Stromal cell of bone marrow (primary cell): ENCODE data around the gene P3R3URF.

Experiments used
- DNase-seq: peaks from one replicate; pipeline ENCODE4 v3.0.0-alpha.2; 2012; ENCODE audit warnings: low read depth

The P3R3URF gene

DNA sequence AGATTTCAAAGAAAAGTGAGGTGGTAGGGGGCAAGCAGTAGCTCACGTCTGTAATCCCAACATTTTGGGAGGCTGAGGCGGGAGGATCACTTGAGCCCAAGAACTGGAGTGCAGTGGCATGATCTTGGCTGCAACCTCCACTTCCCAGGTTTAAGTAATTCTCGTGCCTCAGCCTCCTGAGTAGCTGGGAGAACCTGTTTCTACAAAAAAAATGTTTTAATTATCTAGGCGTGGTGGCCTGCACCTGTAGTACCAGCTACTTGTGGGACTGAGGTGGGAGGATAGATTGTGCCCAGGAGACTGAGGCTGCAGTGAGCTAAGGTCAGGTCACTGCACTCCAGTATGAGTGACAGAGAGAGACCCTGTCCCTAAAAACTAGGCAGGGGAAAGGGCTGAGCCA lies 4.0 kb downstream of the P3R3URF start:
- DNase-seq: no peak

- no peak for DNase-seq
These were observed 4.4 kb downstream of the P3R3URF start for GRCh38 chr1:46171871-46172270.

GRCh38 chr1:46171351-46171750 lies 4.9 kb downstream of the P3R3URF start:
- no peak for DNase-seq

DNA sequence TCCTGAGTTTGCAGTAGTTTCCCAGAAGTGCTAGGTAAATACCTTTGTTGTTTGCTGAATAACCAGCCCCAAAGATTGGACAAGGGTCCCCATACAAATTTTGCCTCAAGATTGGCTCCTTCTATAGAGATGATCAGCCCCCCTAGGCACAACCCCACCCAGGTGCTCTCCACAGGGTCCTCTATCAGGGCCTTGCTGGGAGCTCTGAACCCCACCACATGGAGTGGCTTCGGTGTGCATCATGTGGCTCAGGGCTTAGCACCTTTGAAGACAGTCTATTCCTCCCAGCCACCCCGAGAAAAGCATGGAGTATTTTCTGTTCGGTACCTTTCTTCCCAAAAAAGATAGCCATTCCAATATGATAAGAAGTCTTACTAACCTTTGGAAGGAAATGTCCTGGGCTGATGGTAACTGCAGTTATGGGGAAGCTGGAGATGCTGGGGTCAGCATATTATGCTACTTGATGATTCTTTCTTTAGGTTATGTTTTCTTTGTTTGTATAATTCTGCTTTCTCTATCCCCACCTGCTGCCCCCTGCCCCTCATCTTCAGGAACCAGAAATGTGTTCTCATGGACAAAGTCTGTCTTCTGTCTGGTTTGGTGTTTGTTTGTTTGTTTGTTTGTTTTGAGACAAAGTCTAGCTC lies 6.4 kb downstream of the P3R3URF start:
- no peak for DNase-seq

GRCh38 chr1:46168477-46168876 lies 7.8 kb downstream of the P3R3URF start:
- no peak for DNase-seq

GRCh38 chr1:46166521-46167462 lies 9.5 kb downstream of the P3R3URF start:
- DNase-seq: no peak

GRCh38 chr1:46160212-46160611 lies 16.1 kb downstream of the P3R3URF start:
- DNase-seq: no peak

GRCh38 chr1:46159516-46159915 lies 16.8 kb downstream of the P3R3URF start:
- no peak for DNase-seq

DNA sequence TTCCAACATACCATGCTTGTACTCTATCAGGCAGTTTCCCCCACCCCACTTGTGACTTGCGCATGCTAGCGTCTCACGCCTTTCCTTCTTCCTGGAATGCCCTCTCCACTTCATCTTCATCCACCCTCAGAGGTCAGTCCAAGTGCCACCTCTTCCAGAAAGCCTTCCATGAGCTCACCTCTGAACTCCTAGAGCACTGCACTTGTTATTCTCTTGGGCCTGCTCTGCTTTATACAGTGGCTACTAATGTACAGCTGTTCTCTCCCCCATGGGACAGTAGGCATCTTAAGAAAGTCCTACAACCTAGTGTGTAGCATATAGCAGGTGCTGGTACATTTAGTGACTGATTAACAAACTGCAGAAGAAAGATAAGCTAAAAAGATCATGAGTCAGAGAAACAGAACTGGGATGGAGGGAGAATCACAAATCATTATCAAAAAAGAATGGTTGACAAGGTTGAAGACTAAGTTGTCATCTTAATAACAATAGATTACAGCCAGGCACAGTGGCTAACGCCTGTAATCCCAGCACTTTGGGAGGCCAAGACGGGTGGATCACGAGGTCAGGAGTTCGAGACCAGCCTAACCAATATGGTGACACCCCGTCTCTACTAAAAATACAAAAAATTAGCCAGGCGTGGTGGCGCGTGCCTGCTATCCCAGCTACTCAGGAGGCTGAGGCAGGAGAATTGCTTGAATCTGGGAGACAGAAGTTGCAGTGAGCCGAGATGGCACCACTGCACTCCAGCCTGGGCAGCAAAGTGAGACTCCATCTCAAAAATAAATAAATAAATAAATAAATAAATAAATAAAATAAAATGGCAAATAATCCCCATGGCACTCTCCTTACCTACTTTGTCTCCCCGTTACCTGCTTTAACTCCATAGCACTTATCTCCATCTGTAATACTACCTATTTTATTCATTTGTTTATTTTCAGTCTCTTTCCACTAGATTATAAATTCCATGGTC lies 17.7 kb downstream of the P3R3URF start:
- no peak for DNase-seq

DNA sequence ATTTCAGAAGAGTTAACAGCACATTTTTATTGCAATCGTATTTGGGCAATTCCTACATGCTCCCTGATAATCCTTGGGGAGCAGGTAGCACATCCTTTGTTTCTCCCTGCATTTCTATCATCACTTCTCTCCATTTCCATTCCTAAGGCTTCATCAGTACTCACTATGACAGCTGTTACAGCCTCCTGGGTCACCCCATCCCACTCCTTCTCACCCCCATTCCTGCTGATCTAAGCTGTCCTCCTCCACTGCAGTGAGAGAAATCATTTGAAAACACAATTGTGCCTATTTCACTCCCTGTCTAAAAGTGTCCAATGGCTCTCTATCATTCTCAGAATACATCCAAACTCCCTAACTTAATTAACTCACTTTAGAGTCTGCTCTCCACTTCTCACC lies 18.4 kb downstream of the P3R3URF start:
- DNase-seq: no peak

- DNase-seq: no peak
These were observed 22.6 kb downstream of the P3R3URF start for GRCh38 chr1:46153732-46154131.

DNA sequence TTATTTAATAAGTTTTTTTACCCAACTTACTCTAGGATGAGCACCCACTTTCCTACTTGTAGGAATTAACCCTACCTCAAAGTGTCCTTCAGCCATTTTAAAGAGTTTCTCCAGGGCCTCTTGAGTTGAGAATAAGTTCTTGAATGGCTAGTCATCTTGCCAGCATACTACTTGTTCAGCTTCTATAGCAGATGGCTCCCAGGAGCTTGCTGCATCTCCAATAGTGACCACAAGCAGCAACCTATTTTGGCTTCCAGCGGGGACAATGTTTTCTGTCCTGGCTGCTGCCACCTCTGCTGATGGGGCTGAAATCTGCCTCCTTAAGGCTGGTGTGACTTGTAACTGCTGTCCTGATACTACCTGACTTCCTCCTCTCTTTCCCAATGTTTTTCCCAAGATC lies 23.1 kb downstream of the P3R3URF start:
- DNase-seq: no peak

GRCh38 chr1:46152016-46152415 lies 24.3 kb downstream of the P3R3URF start:
- peak; percentile 64 for DNase-seq

DNA sequence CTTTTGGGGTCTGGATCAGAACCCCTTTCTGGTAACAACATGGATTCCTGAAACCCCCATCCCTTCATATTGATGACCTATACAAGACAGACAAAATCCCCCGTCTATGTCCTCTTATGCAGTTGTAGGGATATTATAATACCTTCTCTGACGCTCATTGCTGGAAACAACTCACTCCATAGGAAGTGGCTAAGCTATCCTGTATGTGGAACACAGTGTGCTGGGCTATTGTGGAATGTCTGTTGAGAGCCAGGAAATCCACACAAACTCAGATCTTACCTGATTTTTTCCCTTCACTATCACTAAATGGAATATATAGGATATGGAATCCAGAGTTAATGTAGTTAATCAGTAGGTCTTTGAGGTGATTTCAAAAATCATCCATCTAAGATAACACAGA lies 26.2 kb downstream of the P3R3URF start:
- DNase-seq: no peak

GRCh38 chr1:46148318-46148717 lies 28.0 kb downstream of the P3R3URF start:
- DNase-seq: no peak

DNA sequence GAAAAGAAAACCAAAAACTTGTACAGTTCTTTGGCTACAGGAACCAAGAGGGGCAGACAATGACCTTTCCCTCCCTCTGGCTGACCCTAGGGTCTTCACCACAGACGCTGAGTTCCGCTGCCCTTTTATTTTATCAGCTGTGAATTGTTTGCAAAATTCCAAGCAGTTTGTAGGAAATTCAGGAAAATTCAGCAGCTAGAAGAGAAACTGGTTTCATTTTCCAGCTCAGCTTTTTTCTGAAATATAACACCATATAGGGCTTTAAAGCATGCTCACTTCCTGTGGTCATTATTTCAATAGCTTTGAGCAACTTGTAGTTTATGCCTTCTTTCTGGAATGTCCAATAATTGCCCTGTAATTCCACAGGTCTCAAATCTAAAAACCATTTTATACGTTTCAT lies 38.4 kb downstream of the P3R3URF start:
- no peak for DNase-seq

GRCh38 chr1:46136711-46137110 lies 39.6 kb downstream of the P3R3URF start:
- no peak for DNase-seq

DNA sequence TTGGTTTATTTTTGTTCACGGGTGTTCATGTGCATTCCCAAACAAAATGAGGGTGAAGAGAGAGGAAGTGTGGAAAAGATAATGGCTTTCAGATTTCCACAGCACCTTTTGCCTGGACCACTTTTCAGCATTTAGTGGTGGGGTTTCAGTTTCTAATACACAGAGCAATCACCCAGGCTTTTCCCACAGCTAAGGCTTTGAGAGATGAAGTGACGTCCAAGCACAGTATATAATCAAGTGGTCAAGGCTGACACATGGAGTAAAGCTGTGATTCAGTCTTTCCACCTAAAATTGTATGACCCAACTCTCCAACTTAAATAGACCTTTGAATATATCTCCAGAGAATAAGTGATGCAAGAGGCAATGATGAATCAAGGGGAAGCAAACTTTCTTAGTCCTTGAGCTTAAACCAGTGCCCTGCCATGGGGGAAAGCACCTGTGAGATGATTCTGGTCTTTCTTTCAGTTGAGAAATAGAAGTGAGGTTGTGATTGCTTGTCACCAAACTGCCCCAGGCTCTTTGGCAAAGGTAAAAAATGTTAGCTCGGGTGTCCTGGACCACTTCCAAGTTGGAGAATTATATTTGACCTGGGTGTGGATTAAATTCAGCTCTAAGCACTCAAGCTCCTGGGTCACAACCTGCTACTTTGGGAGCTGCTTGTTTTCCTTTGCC lies 41.5 kb downstream of the P3R3URF start:
- peak; percentile 98 for DNase-seq

DNA sequence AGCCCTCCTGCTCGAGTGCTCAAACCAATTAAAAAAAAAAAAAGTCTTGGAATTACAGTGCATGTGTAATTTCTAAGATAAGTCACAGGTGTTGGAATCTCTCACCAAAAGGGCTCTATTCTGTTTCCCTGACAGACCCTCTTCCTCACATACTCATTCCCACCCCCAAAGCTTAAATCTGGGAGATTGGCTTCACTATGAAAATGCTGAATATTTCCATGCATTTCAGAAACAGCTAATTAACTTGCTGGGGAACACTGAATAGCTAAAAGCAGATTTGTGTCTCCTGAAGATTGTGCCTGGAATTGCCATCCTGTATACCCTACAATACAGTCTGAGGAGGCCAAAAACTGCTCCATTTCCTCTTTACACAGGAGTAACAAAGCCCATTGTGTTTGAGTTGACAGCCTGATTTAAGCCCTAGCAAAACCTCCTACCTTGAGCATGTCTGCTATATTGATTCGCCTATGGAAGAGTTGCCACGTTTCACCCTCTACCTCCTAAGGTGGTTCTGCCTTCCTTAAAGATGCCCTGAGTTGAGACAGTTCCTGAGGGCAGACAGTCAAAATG lies 42.4 kb downstream of the P3R3URF start:
- no peak for DNase-seq

DNA sequence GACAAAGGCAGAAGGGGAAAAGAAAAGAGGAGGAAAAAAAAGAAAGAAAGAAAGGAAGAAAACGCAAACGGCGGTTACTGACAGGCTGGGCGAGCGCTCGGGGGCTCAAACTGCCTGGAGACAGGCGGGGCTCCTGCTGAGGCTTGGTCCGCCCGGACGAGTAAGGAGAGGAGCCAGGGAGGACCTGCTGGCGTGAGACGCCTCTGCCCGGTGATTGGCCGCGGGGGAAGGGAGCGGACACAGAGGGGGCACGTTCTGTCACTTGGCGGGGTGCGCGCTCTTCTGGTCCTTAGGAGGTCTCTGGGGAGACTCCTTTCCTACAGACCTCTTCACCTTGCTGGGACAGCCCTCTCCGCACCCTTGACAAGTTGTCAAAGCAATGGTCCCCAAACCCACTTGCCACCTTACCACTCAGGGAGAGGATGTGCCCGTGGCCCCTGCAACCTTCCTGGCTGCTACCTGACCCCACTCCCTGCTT lies 43.1 kb downstream of the P3R3URF start:
- DNase-seq: no peak

GRCh38 chr1:46132529-46133180 lies 43.6 kb downstream of the P3R3URF start, which contains the start of gene PIK3R3:
TSS of gene PIK3R3 (minus strand) at chr1:46132629. CDS start at chr1:46131952, 677 bp downstream.
- DNase-seq: peak; percentile 98
